Measurements from ENCODE around the gene PTPRK. TPM values are rescaled to one million over a fixed set of nuclear protein-coding genes. Genes with fewer than 3 reads are reported as not detected.

Gene PTPRK
- total and polyA plus RNA-seq, 9 of the 15 experiments (the other 6 are each of a cell fraction or from before 2014, with no cell fraction given), result 0.04 to 0.51 TPM; not detected in 7

- Histone ChIP-seq H3K27ac (ENCODE audit: extremely low read depth, low read depth, low read length) (no peak overlapping the region), H3K9ac (ENCODE audit: insufficient read depth in 1 of 2, low read depth in 2 of 2, low read length in 2 of 2) (no peak overlapping the region), H3K4me2 (ENCODE audit: insufficient read depth, low read length) (no peak overlapping the region), H3K9me3 (replicated peaks; ENCODE audit: control insufficient read depth, insufficient read depth, low read depth, low read length) (no peaks in the 10 kb centered on the region), H3K36me3 (ENCODE audit: control insufficient read depth, insufficient read depth, low read length) (no peaks in the 10 kb centered on the region), H2AFZ (ENCODE audit: low read depth, low read length) (no peak overlapping the region), H3K27me3 (ENCODE audit: control insufficient read depth in 2 of 2, insufficient read depth in 2 of 2, low read length in 2 of 2) (no peaks in the 10 kb centered on the region), H3K9me1 (ENCODE audit: control insufficient read depth, insufficient read depth, low read length) (no peaks in the 10 kb centered on the region), H4K20me1 (replicated peaks; ENCODE audit: control insufficient read depth, insufficient read depth, low read length) (no peaks in the 10 kb centered on the region), H3K4me1 (replicated peaks in 1 of 2; ENCODE audit: control insufficient read depth in 2 of 2, insufficient read depth in 2 of 2, low read length in 2 of 2) (peaks cover 0 to 6% of the 10 kb centered on the region in 2 experiments; a peak in 2 of 5 replicates), H3K4me3 (no peak overlapping the region), H3K79me2 (ENCODE audit: control insufficient read depth, insufficient read depth, low read length) (no peaks in the 10 kb centered on the region)
- ChIA-PET CTCF (ENCODE audit: low intra/inter-chr PET ratio) (no interaction called here), POLR2A (interaction anchor here (0.5 kb wide), 1 partner anchor 116 kb away, joined by 5 read pairs; no protein-coding TSS in a partner anchor)
- DNase-seq (ENCODE audit: extremely low read depth in 1 of 4, low spot score in 3 of 4) (no peak), ATAC-seq (no peak), FAIRE-seq (no peak)
- in situ Hi-C loops (cut with MboI) (no loop called here), intact Hi-C loops (cut with micrococcal nuclease) (loop anchor here (1.0 kb wide), 1 partner anchor 38 kb away; no protein-coding TSS in a partner anchor)
- WGBS (ENCODE audit: insufficient coverage, low coverage, missing lambda C conversion rate), result 3% methylated on average over 2 of the region's 2 CpGs
- no TSS peak for BruUV-seq (replicated peaks)
- TF ChIP-seq RAD21 (CRISPR knock-in tag; conservative IDR thresholded peaks at IDR 0.05 in 1 of 2, IDR thresholded peaks at IDR 0.05 in 1 of 2), result no peak
- no peak for TF ChIP-seq PCBP2 (IDR thresholded peaks at IDR 0.05; ENCODE audit: low read depth, low read length, poor library complexity, severe bottlenecking)
- no peak for TF ChIP-seq TEAD1 (CRISPR knock-in tag; IDR thresholded peaks at IDR 0.05)
- no peak for TF ChIP-seq ZBTB9 (CRISPR knock-in tag; IDR thresholded peaks at IDR 0.05)
- no peak for TF ChIP-seq PHTF2 (CRISPR knock-in tag; IDR thresholded peaks at IDR 0.05)
- TF ChIP-seq POLR3G (IDR thresholded peaks at IDR 0.05; ENCODE audit: extremely low read depth, insufficient read length, insufficient replicate concordance), result no peak
- no peak for TF ChIP-seq RFX5 (IDR thresholded peaks at IDR 0.05; ENCODE audit: low read depth, low read length)
- TF ChIP-seq ZNF316 (IDR thresholded peaks at IDR 0.05), result no peak
- no peak for TF ChIP-seq ZNF224 (CRISPR knock-in tag; IDR thresholded peaks at IDR 0.05)
Measured at GRCh38 chr6:128521282-128521632, 858 bp upstream of the PTPRK start.

All from K562 (cell line).